Esophagus squamous epithelium (tissue), 4 donors: ENCODE results near the gene SPACA1.

Experiments used
- CTCF ChIP-seq, 6 experiments: fragments of 450-650 bp in 4 of 6; fragments of 200-600 bp in 2 of 6; sonication (generic) in 2 of 6; IDR thresholded peaks; one replicate each; pipeline ENCODE4 v1.5.1; 2016 to 2019; ENCODE audit warnings: antibody characterized with exemption in 6 of 6, mild to moderate bottlenecking in 4 of 6, moderate library complexity in 4 of 6
- POLR2A ChIP-seq, 4 donors: fragments of 450-650 bp; IDR thresholded peaks; one replicate each; pipeline ENCODE4 v1.6.1; 2017; ENCODE audit warnings: antibody characterized with exemption in 4 of 4, mild to moderate bottlenecking in 4 of 4, moderate library complexity in 3 of 4

- no peak for TF ChIP-seq CTCF (IDR thresholded peaks at IDR 0.05)
- no peak for TF ChIP-seq POLR2A (IDR thresholded peaks at IDR 0.05)
Measured at GRCh38 chr6:88048578-88048977, 937 bp downstream of the SPACA1 start.
